HepG2 (cell line): ENCODE measurements around the gene TAB2. TPM values are rescaled to one million over a fixed set of nuclear protein-coding genes. Genes with fewer than 3 reads are reported as not detected.

Experiments used
- FOSL1 ChIP-seq: sonication (generic); formaldehyde crosslinking; IDR thresholded peaks from 2 replicates; pipeline ENCODE4 v1.9.0; 2021; ENCODE audit warnings: missing genetic modification reagents, borderline replicate concordance
- FOXO1 ChIP-seq: sonication (generic); formaldehyde crosslinking; IDR thresholded peaks from 2 replicates; pipeline ENCODE4 v1.4.0; 2020; ENCODE audit warnings: missing genetic modification reagents
- GMEB2 ChIP-seq: IDR thresholded peaks from 2 replicates; pipeline ENCODE4 v1.6.1; 2016; ENCODE audit warnings: missing biosample characterization, missing genetic modification reagents, low read depth
- IKZF1 ChIP-seq: fragments of 450-650 bp; IDR thresholded peaks from 2 replicates; pipeline ENCODE4 v1.7.1; 2016
- KDM5B ChIP-seq: sonication (generic); formaldehyde crosslinking; IDR thresholded peaks from 2 replicates; pipeline ENCODE4 v1.4.0; 2020; ENCODE audit warnings: missing genetic modification reagents, mild to moderate bottlenecking, borderline replicate concordance
- MLX ChIP-seq: IDR thresholded peaks from 2 replicates; pipeline ENCODE4 v1.6.1; 2016
- NCOA1 ChIP-seq: sonication (generic); formaldehyde crosslinking; IDR thresholded peaks from 2 replicates; pipeline ENCODE4 v1.9.0; 2021; ENCODE audit warnings: missing genetic modification reagents
- NFAT5 ChIP-seq: sonication (generic); formaldehyde crosslinking; IDR thresholded peaks from 2 replicates; pipeline ENCODE4 v1.4.0; 2020; ENCODE audit warnings: missing genetic modification reagents
- NFKB2 ChIP-seq: sonication (generic); formaldehyde crosslinking; IDR thresholded peaks from 2 replicates; pipeline ENCODE4 v1.4.0; 2020; ENCODE audit warnings: missing genetic modification reagents, borderline replicate concordance
- ONECUT2 ChIP-seq: sonication (generic); formaldehyde crosslinking; IDR thresholded peaks from 2 replicates; pipeline ENCODE4 v1.4.0; 2020; ENCODE audit warnings: missing genetic modification reagents
- PAX8 ChIP-seq: sonication (generic); formaldehyde crosslinking; IDR thresholded peaks from 2 replicates; pipeline ENCODE4 v1.8.0; 2022; ENCODE audit warnings: mild to moderate bottlenecking, missing genetic modification reagents, borderline replicate concordance
- POLR2A ChIP-seq, 2 experiments: IDR thresholded peaks; 2 replicates each; pipeline ENCODE4 v1.6.1; 2011; ENCODE audit warnings: low read depth in 2 of 2, low read length in 2 of 2, mild to moderate bottlenecking in 1 of 2, moderate library complexity in 1 of 2; ENCODE audit not compliant: insufficient read depth in 1 of 2
- RORA ChIP-seq: sonication (generic); formaldehyde crosslinking; IDR thresholded peaks from 2 replicates; pipeline ENCODE4 v1.5.0; 2020; ENCODE audit warnings: mild to moderate bottlenecking, missing genetic modification reagents, moderate library complexity
- ZNF280D ChIP-seq: sonication (generic); formaldehyde crosslinking; IDR thresholded peaks from 2 replicates; pipeline ENCODE4 v1.5.1; 2020; ENCODE audit warnings: mild to moderate bottlenecking, missing genetic modification reagents
- ZNF331 ChIP-seq: sonication (generic); formaldehyde crosslinking; IDR thresholded peaks from 2 replicates; pipeline ENCODE4 v1.4.0; 2020; ENCODE audit warnings: missing genetic modification reagents
- ZNF484 ChIP-seq: sonication (generic); formaldehyde crosslinking; IDR thresholded peaks from 2 replicates; pipeline ENCODE4 v1.5.1; 2020; ENCODE audit warnings: mild to moderate bottlenecking, low read depth, missing genetic modification reagents, borderline replicate concordance
- ZNF530 ChIP-seq: sonication (generic); formaldehyde crosslinking; IDR thresholded peaks from 2 replicates; pipeline ENCODE4 v1.5.0; 2020; ENCODE audit warnings: low read depth, mild to moderate bottlenecking, missing genetic modification reagents
- ZNF572 ChIP-seq: sonication (generic); formaldehyde crosslinking; IDR thresholded peaks from 2 replicates; pipeline ENCODE4 v1.5.1; 2020; ENCODE audit warnings: mild to moderate bottlenecking, missing genetic modification reagents
- ZNF891 ChIP-seq: sonication (generic); formaldehyde crosslinking; IDR thresholded peaks from 2 replicates; pipeline ENCODE4 v1.5.0; 2020; ENCODE audit warnings: mild to moderate bottlenecking, missing genetic modification reagents
- ZZZ3 ChIP-seq: sonication (generic); formaldehyde crosslinking; IDR thresholded peaks from 2 replicates; pipeline ENCODE4 v1.4.0; 2020; ENCODE audit warnings: missing genetic modification reagents, mild to moderate bottlenecking, borderline replicate concordance
- polyA plus RNA-seq, 8 experiments: library from polyadenylated mRNA; depleted of rRNA in 3 of 8; stranded (reverse) in 7 of 8; unstranded in 1 of 8; fragments of >200 nt; fragmentation: Illumina TruSeq in 4 of 8; extraction: Trizol in 4 of 8; gene quantifications; 2 replicates each; pipeline versions ENCODE4 v1.2.1 to v1.2.3, GENCODE V29; 2011 to 2016; ENCODE audit warnings: low read depth in 4 of 8, missing spikeins in 1 of 8, mixed read lengths in 1 of 8; ENCODE audit not compliant: insufficient read depth in 1 of 8
- total RNA-seq, 5 experiments: library from RNA; depleted of rRNA; stranded (reverse); fragments of >200 nt; fragmentation: Illumina TruSeq; extraction: Trizol; gene quantifications; 2 replicates each; pipeline ENCODE4 v1.2.3, GENCODE V29; 2016; ENCODE audit warnings: low read depth in 1 of 5

TAB2 gene
- total and polyA plus RNA-seq, 2 of the 13 experiments (the other 11 are each of a cell fraction or from before 2014, with no cell fraction given): 23.7 to 50.2 TPM

DNA sequence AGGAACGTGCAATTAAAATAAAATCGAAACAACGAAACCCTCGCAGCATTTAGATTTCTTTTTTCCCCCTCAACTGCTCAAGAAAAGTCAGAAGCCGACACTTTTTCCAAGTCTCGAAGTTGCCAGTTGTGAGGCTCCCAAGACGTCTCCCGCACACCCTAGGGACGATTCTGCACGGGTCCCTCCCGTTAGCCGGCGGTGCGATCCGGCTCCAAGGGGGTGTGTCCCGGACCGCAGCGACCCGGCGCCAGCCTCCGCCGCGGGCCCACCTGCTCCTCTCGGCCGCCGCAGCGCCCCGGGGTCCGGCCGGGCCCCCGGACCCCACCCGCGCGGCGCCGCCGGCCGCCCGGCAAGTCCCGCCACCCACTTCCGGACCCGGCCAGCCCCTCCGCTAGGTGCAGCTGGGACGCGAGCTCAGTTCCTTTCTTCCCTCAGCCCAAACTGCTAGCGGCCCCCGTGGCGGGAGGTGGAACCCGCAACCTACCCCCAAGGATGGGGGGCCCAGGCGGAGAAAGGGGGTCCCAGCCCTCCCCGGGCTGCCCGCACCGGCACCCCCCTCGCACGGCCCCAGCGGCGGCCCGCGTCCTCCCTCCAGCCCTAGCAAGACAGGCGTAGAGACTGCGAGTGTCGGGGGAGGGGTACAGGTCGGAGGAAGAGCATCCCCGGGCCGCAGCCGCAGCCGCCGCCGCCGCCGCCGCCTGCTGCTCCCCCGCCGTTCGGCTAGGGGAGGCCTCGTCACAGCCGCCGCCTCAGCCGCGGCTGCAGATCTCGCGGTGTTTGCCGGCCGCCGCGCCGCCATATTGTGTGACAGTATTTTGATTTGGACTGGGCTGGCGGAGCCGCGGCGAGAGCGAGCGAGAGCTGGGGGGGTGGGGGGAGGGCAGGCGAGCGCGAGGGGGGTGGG lies 520 bp upstream of the TAB2 start (continued):
- peak; percentile 12 for TF ChIP-seq FOXO1 (CRISPR knock-in tag)
- peak; percentile 30 to 78; a peak in 3 of 4 replicates for TF ChIP-seq POLR2A (IDR thresholded peaks at IDR 0.05; ENCODE audit: insufficient read depth in 1 of 2, low read depth in 2 of 2, low read length in 2 of 2)
- TF ChIP-seq IKZF1: no peak
- TF ChIP-seq ZZZ3: no peak
- TF ChIP-seq ZNF484 (CRISPR knock-in tag): no peak
- TF ChIP-seq ZNF331 (CRISPR knock-in tag): peak; percentile 73
- TF ChIP-seq ZNF891 (CRISPR knock-in tag): no peak; the same call in 1 of the 2 replicates
- no peak for TF ChIP-seq ONECUT2 (CRISPR knock-in tag)
- no peak for TF ChIP-seq NFKB2 (CRISPR knock-in tag)
- TF ChIP-seq RORA (CRISPR knock-in tag): no peak
- no peak for TF ChIP-seq NFAT5 (CRISPR knock-in tag)
- TF ChIP-seq NCOA1: no peak
- no peak for TF ChIP-seq ZNF280D (CRISPR knock-in tag)
- TF ChIP-seq FOSL1 (CRISPR knock-in tag): no peak
- TF ChIP-seq ZNF572: no peak
- no peak for TF ChIP-seq MLX (CRISPR knock-in tag)
- TF ChIP-seq ZNF530 (CRISPR knock-in tag): no peak
- peak; percentile 91; the same call in 1 of the 2 replicates for TF ChIP-seq KDM5B (CRISPR knock-in tag)
- no peak for TF ChIP-seq GMEB2 (CRISPR knock-in tag)
- TF ChIP-seq PAX8 (CRISPR knock-in tag): 0 out of 2 replicates have a peak, but pooled peaks have one; percentile 62
